ENCODE measurements around the gene ISLR.

- TF ChIP-seq CTCF (IDR thresholded peaks at IDR 0.05): no peak
- TF ChIP-seq POLR2A (IDR thresholded peaks at IDR 0.05): no peak
Observed at GRCh38 chr15:74193905-74194304, 20.4 kb downstream of the ISLR start.
